Natural killer cell (primary cell): Measurements from ENCODE around the gene CCL25. TPM values are rescaled to one million over a fixed set of nuclear protein-coding genes. Genes with fewer than 3 reads are reported as not detected.
"Not testable (repeated sequence)": the region's sequence is repeated elsewhere in the genome, so short reads cannot be mapped to it uniquely, and the experiment has no call there.

Source experiments
- ATAC-seq, 3 donors: fragments of 150-1000 bp in 2 of 3; fragments of 200-7000 bp in 1 of 3; cut with Tn5 transposase; 1 replicate in 1 of 3; 2 replicates in 2 of 3; pipeline ENCODE4 v1.10.0; 2021; ENCODE audit warnings: mild to moderate bottlenecking in 2 of 3, moderate library complexity in 2 of 3
- DNase-seq, 2 donors: peaks; one replicate each; pipeline versions ENCODE4 v3.0.0 to v3.0.0-alpha.2; 2013 to 2021; ENCODE audit warnings: mixed read lengths in 1 of 2
- H3K27ac ChIP-seq: one replicate; pipeline ENCODE4 v1.5.1; 2013; ENCODE audit warnings: mild to moderate bottlenecking, low read length
- H3K27me3 ChIP-seq: one replicate; pipeline ENCODE4 v1.6.1; 2013; ENCODE audit warnings: low read length; ENCODE audit not compliant: control insufficient read depth, insufficient read depth
- H3K36me3 ChIP-seq: one replicate; pipeline ENCODE4 v1.6.1; 2013; ENCODE audit warnings: low read length; ENCODE audit not compliant: control insufficient read depth, insufficient read depth
- H3K4me1 ChIP-seq: one replicate; pipeline ENCODE4 v1.6.1; 2013; ENCODE audit warnings: low read length; ENCODE audit not compliant: control insufficient read depth, insufficient read depth
- H3K4me3 ChIP-seq: one replicate; pipeline ENCODE4 v1.5.1; 2013; ENCODE audit warnings: low read length
- H3K9me3 ChIP-seq: one replicate; pipeline ENCODE4 v1.6.1; 2013; ENCODE audit warnings: low read length; ENCODE audit not compliant: control insufficient read depth, insufficient read depth
- H3K27ac Mint-ChIP-seq, 2 donors: one replicate each; pipeline ENCODE4 v1.8.0; 2022; ENCODE audit warnings: mild to moderate bottlenecking in 2 of 2, mixed read lengths in 2 of 2, moderate library complexity in 1 of 2
- H3K27me3 Mint-ChIP-seq, 2 donors: one replicate each; pipeline ENCODE4 v1.8.0; 2022; ENCODE audit warnings: low read depth in 2 of 2, mixed read lengths in 2 of 2
- H3K36me3 Mint-ChIP-seq: one replicate; pipeline ENCODE4 v1.8.0; 2022; ENCODE audit warnings: mixed read lengths
- H3K4me1 Mint-ChIP-seq, 2 donors: one replicate each; pipeline ENCODE4 v1.8.0; 2022; ENCODE audit warnings: mixed read lengths in 2 of 2
- H3K4me3 Mint-ChIP-seq: one replicate; pipeline ENCODE4 v1.8.0; 2022; ENCODE audit warnings: mild to moderate bottlenecking, moderate library complexity, mixed read lengths
- H3K9me3 Mint-ChIP-seq, 2 donors: one replicate each; pipeline ENCODE4 v1.8.0; 2022; ENCODE audit warnings: mixed read lengths in 2 of 2
- CTCF ChIP-seq: fragments of 200-600 bp; IDR thresholded peaks from one replicate; pipeline ENCODE4 v1.8.0; 2022; ENCODE audit warnings: antibody characterized with exemption
- WGBS: methylation state at CpG from one replicate; pipeline ENCODE4 v1.1.7; 2013; ENCODE audit warnings: missing lambda C conversion rate; ENCODE audit not compliant: insufficient coverage; 5-methylcytosine and 5-hydroxymethylcytosine counted together
- intact Hi-C: fragments of 100-400 bp; cut with micrococcal nuclease; formaldehyde crosslinking; loops from one replicate; pipeline ENCODE4 v1.14.2; 2022
- total RNA-seq, 4 donors: library from RNA; stranded (reverse); fragments of 120-200 nt in 1 of 4; gene quantifications; one replicate each; pipeline versions ENCODE4 v1.2.3 to v1.2.4, GENCODE V29; 2013 to 2022

CCL25 gene
- total RNA-seq, 3 donors from 2014 or later (not counting 1 experiment from before 2014, with no cell fraction given), result 0.28 TPM; not detected in 2

- Histone ChIP-seq H3K4me1 (no peaks in the 10 kb centered on the region), H3K27ac (no peak overlapping the region), H3K9me3 (no peaks in the 10 kb centered on the region), H3K36me3 (no peaks in the 10 kb centered on the region), H3K4me3 (no peak overlapping the region), H3K27me3 (no peaks in the 10 kb centered on the region)
- Mint-ChIP-seq H3K4me1 (no peaks in the 10 kb centered on the region), H3K9me3 (no peaks in the 10 kb centered on the region), H3K36me3 (no peaks in the 10 kb centered on the region), H3K4me3 (no peak overlapping the region), H3K27ac (no peak overlapping the region), H3K27me3 (no peaks in the 10 kb centered on the region)
- 75% methylated on average over 5 of the region's 5 CpGs for WGBS
- intact Hi-C loops, result no loop called here
- no peak for TF ChIP-seq CTCF
- DNase-seq (no peak), ATAC-seq (no peak)
Observed at GRCh38 chr19:8025316-8025715, 27.2 kb upstream of the CCL25 start.

- no peak overlapping the region for H3K4me3 ChIP-seq
- no peaks in the 10 kb centered on the region for H3K9me3 ChIP-seq
- H3K27me3 ChIP-seq, result no peaks in the 10 kb centered on the region
- Mint-ChIP-seq H3K9me3 (no peaks in the 10 kb centered on the region), H3K4me3 (no peak overlapping the region), H3K27ac (no peak overlapping the region), H3K36me3 (no peaks in the 10 kb centered on the region), H3K4me1 (no peaks in the 10 kb centered on the region), H3K27me3 (no peaks in the 10 kb centered on the region)
- H3K4me1 ChIP-seq, result no peaks in the 10 kb centered on the region
- DNase-seq (no peak), ATAC-seq (no peak)
- no peak overlapping the region for H3K27ac ChIP-seq
- no peaks in the 10 kb centered on the region for H3K36me3 ChIP-seq
- 82% methylated on average over 12 of the region's 12 CpGs for WGBS
- TF ChIP-seq CTCF, result no peak
- intact Hi-C loops, result no loop called here
Observed at GRCh38 chr19:8028951-8029491, 23.5 kb upstream of the CCL25 start.

- WGBS, result 97% methylated on average over 7 of the region's 8 CpGs
- Histone ChIP-seq H3K9me3 (no peaks in the 10 kb centered on the region), H3K27ac (no peak overlapping the region), H3K4me3 (no peak overlapping the region), H3K4me1 (no peaks in the 10 kb centered on the region), H3K27me3 (no peaks in the 10 kb centered on the region), H3K36me3 (no peaks in the 10 kb centered on the region)
- H3K27ac Mint-ChIP-seq, result no peak overlapping the region
- no peak overlapping the region for H3K4me3 Mint-ChIP-seq
- no peaks in the 10 kb centered on the region for H3K9me3 Mint-ChIP-seq
- ATAC-seq (no peak), DNase-seq (no peak)
- H3K4me1 Mint-ChIP-seq, result no peaks in the 10 kb centered on the region
- no peaks in the 10 kb centered on the region for H3K36me3 Mint-ChIP-seq
- H3K27me3 Mint-ChIP-seq, result no peaks in the 10 kb centered on the region
- no peak for TF ChIP-seq CTCF
- intact Hi-C loops, result no loop called here
Observed at GRCh38 chr19:8030960-8031359, 21.6 kb upstream of the CCL25 start.

GRCh38 chr19:8033287-8034177, 19.0 kb upstream of the CCL25 start:
- H3K36me3 Mint-ChIP-seq, H3K9me3 ChIP-seq, DNase-seq, H3K27me3 Mint-ChIP-seq, H3K36me3 ChIP-seq, H3K27ac ChIP-seq, H3K4me3 ChIP-seq, intact Hi-C loops, H3K4me1 ChIP-seq, ATAC-seq, H3K27me3 ChIP-seq, H3K27ac Mint-ChIP-seq, H3K4me1 Mint-ChIP-seq, H3K9me3 Mint-ChIP-seq, H3K4me3 Mint-ChIP-seq: not testable (repeated sequence)
- 68% methylated on average over 20 of the region's 22 CpGs for WGBS
